H9 (cell line): ENCODE results near the gene COL28A1. TPM values are rescaled to one million over a fixed set of nuclear protein-coding genes. Genes with fewer than 3 reads are reported as not detected.

ENCODE experiments used
- DNase-seq: peaks from one replicate; pipeline ENCODE4 v3.0.0-alpha.2; 2017
- H2AFZ ChIP-seq: one replicate; pipeline ENCODE4 v1.6.1; 2013; ENCODE audit warnings: mild to moderate bottlenecking, low read length, control low read depth, moderate library complexity
- H2AK5ac ChIP-seq: 2 replicates; pipeline ENCODE4 v1.6.1; 2013; ENCODE audit warnings: low read length, control low read depth, mixed read lengths; ENCODE audit not compliant: insufficient read length
- H2BK120ac ChIP-seq: one replicate; pipeline ENCODE4 v1.6.1; 2013; ENCODE audit warnings: low read depth, mild to moderate bottlenecking, low read length, control low read depth, inconsistent platforms; ENCODE audit not compliant: poor library complexity, severe bottlenecking
- H2BK12ac ChIP-seq: 2 replicates; pipeline ENCODE4 v1.6.1; 2013; ENCODE audit warnings: low read length, control low read depth, mixed read lengths, low read depth; ENCODE audit not compliant: insufficient read length
- H2BK15ac ChIP-seq: 2 replicates; pipeline ENCODE4 v1.6.1; 2013; ENCODE audit warnings: low read depth, low read length, control low read depth
- H2BK20ac ChIP-seq: one replicate; pipeline ENCODE4 v1.6.1; 2013; ENCODE audit warnings: low read depth, mild to moderate bottlenecking, low read length, control low read depth, inconsistent platforms; ENCODE audit not compliant: poor library complexity, severe bottlenecking
- H2BK5ac ChIP-seq: 2 replicates; pipeline ENCODE4 v1.6.1; 2013; ENCODE audit warnings: low read length, control low read depth, mixed read lengths; ENCODE audit not compliant: insufficient read length
- H3K14ac ChIP-seq: 2 replicates; pipeline ENCODE4 v1.6.1; 2013; ENCODE audit warnings: low read length, control low read depth; ENCODE audit not compliant: insufficient read depth
- H3K18ac ChIP-seq: 2 replicates; pipeline ENCODE4 v1.6.1; 2013; ENCODE audit warnings: low read depth, mild to moderate bottlenecking, mixed read lengths, low read length, control low read depth; ENCODE audit not compliant: insufficient read length
- H3K23ac ChIP-seq: 2 replicates; pipeline ENCODE4 v1.6.1; 2013; ENCODE audit warnings: low read length, control low read depth, mixed read lengths, low read depth; ENCODE audit not compliant: insufficient read length
- H3K23me2 ChIP-seq: 2 replicates; pipeline ENCODE4 v1.6.1; 2013; ENCODE audit warnings: low read depth, mild to moderate bottlenecking, mixed read lengths, low read length, control low read depth; ENCODE audit not compliant: insufficient read length, poor library complexity, severe bottlenecking
- H3K27ac ChIP-seq: 2 replicates; pipeline ENCODE4 v1.5.1; 2013; ENCODE audit warnings: low read length, control low read depth, mixed read lengths, low read depth; ENCODE audit not compliant: insufficient read length
- H3K27me3 ChIP-seq: 2 replicates; pipeline ENCODE4 v1.6.1; 2013; ENCODE audit warnings: low read length, control low read depth, inconsistent platforms; ENCODE audit not compliant: insufficient read depth
- H3K4ac ChIP-seq: 2 replicates; pipeline ENCODE4 v1.6.1; 2013; ENCODE audit warnings: low read depth, mild to moderate bottlenecking, control low read depth, inconsistent platforms, low read length, moderate library complexity
- H3K4me1 ChIP-seq: 2 replicates; pipeline ENCODE4 v1.6.1; 2013; ENCODE audit warnings: low read length, control low read depth, inconsistent platforms; ENCODE audit not compliant: insufficient read depth
- H3K4me2 ChIP-seq: 2 replicates; pipeline ENCODE4 v1.6.1; 2013; ENCODE audit warnings: low read length, control low read depth, mixed read lengths; ENCODE audit not compliant: insufficient read length, insufficient read depth
- H3K56ac ChIP-seq: 2 replicates; pipeline ENCODE4 v1.6.1; 2013; ENCODE audit warnings: low read depth, mild to moderate bottlenecking, mixed read lengths, low read length, control low read depth; ENCODE audit not compliant: insufficient read length
- H3K79me1 ChIP-seq: 2 replicates; pipeline ENCODE4 v1.6.1; 2013; ENCODE audit warnings: low read depth, mild to moderate bottlenecking, moderate library complexity, low read length, control low read depth, inconsistent platforms; ENCODE audit not compliant: insufficient read depth, poor library complexity, severe bottlenecking
- H3K79me2 ChIP-seq: 2 replicates; pipeline ENCODE4 v1.6.1; 2013; ENCODE audit warnings: low read length, control low read depth, inconsistent platforms; ENCODE audit not compliant: insufficient read depth
- H3K9ac ChIP-seq: 2 replicates; pipeline ENCODE4 v1.6.1; 2013; ENCODE audit warnings: low read length, control low read depth, mixed read lengths; ENCODE audit not compliant: insufficient read length; ENCODE audit errors: extremely low read depth
- H3K9me3 ChIP-seq: one replicate; pipeline ENCODE4 v1.6.1; 2013; ENCODE audit warnings: low read depth, low read length, inconsistent platforms; ENCODE audit not compliant: control insufficient read depth
- H3T11ph ChIP-seq: one replicate; pipeline ENCODE4 v1.6.1; 2013; ENCODE audit warnings: mild to moderate bottlenecking, low read length, control low read depth, inconsistent platforms
- H4K20me1 ChIP-seq: one replicate; pipeline ENCODE4 v1.6.1; 2013; ENCODE audit not compliant: control insufficient read depth, insufficient read length, insufficient read depth
- H4K5ac ChIP-seq: 2 replicates; pipeline ENCODE4 v1.6.1; 2013; ENCODE audit warnings: low read depth, mild to moderate bottlenecking, mixed read lengths, low read length, control low read depth; ENCODE audit not compliant: insufficient read length
- H4K8ac ChIP-seq: replicated peaks from 2 replicates; pipeline ENCODE4 v1.6.1; 2013; ENCODE audit warnings: low read length, control low read depth, mixed read lengths, low read depth; ENCODE audit not compliant: insufficient read length
- H4K91ac ChIP-seq: 2 replicates; pipeline ENCODE4 v1.6.1; 2013; ENCODE audit warnings: low read depth, mild to moderate bottlenecking, moderate library complexity, mixed read lengths, low read length, control low read depth; ENCODE audit not compliant: insufficient read length
- H3K27ac Mint-ChIP-seq, 3 experiments: 2 replicates in 2 of 3; 3 replicates in 1 of 3; pipeline ENCODE4 v1.8.0; 2020 to 2021; ENCODE audit warnings: mixed read lengths in 3 of 3, mild to moderate bottlenecking in 1 of 3, moderate library complexity in 1 of 3
- H3K27me3 Mint-ChIP-seq: 2 replicates; pipeline ENCODE4 v1.8.0; 2021; ENCODE audit warnings: low read depth, mild to moderate bottlenecking, moderate library complexity, mixed read lengths
- H3K36me3 Mint-ChIP-seq, 3 experiments: 2 replicates in 2 of 3; 3 replicates in 1 of 3; pipeline ENCODE4 v1.8.0; 2020 to 2021; ENCODE audit warnings: low read depth in 3 of 3, mixed read lengths in 3 of 3; ENCODE audit not compliant: insufficient read depth in 1 of 3
- H3K4me1 Mint-ChIP-seq, 2 experiments: 2 replicates each; pipeline ENCODE4 v1.8.0; 2020; ENCODE audit warnings: mixed read lengths in 2 of 2
- H3K4me3 Mint-ChIP-seq, 2 experiments: 2 replicates in 1 of 2; 3 replicates in 1 of 2; pipeline ENCODE4 v1.8.0; 2020 to 2021; ENCODE audit warnings: mild to moderate bottlenecking in 2 of 2, mixed read lengths in 2 of 2, moderate library complexity in 1 of 2
- H3K9me3 Mint-ChIP-seq, 2 experiments: 2 replicates in 1 of 2; 3 replicates in 1 of 2; pipeline ENCODE4 v1.8.0; 2020; ENCODE audit warnings: mild to moderate bottlenecking in 2 of 2, mixed read lengths in 2 of 2, moderate library complexity in 1 of 2
- CTCF ChIP-seq: fragments of 200-600 bp; sonication (generic); conservative IDR thresholded peaks from 3 replicates; pipeline ENCODE4 v1.8.0; 2021; ENCODE audit warnings: antibody characterized with exemption, mild to moderate bottlenecking
- WGBS: extraction: QIAGEN DNeasy Blood & Tissue Kit; methylation state at CpG from one replicate; pipeline ENCODE4 v1.1.7; 2013; ENCODE audit warnings: missing lambda C conversion rate, low lambda C conversion rate, mixed read lengths; ENCODE audit not compliant: insufficient read length; ENCODE audit errors: extremely low coverage; 5-methylcytosine and 5-hydroxymethylcytosine counted together
- total RNA-seq: library from RNA; stranded (reverse); gene quantifications from 2 replicates; pipeline ENCODE4 v1.2.1, GENCODE V29; 2021

Gene COL28A1
- total RNA-seq, 1 experiment from 2014 or later: 0.66 TPM

DNA sequence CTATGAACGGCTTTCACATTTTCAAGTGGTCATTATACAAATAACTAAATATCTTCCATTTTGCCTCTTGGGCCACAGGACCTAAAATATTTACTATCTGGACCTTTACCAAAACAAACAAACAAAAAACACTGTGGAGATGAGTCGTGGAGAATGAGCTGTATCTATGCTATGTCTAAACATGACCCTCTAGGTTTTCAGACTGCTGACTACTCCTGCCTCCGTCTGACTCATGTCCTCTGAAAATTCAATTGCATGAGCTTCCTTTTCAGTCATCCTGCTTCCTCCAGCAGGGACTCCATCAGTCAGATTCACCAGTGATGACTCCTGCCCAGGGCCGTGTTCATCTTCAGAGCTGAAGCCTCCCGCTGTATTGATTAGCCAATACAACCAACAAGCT, 96.8 kb downstream of the COL28A1 start:
- Histone ChIP-seq H3K14ac (no peak overlapping the region), H3K79me1 (no peaks in the 10 kb centered on the region), H3K4me2 (no peak overlapping the region), H3K4me1 (no peaks in the 10 kb centered on the region), H3K23me2 (no peaks in the 10 kb centered on the region), H4K5ac (no peak overlapping the region), H2BK15ac (no peak overlapping the region), H3T11ph (no peak overlapping the region), H3K9ac (no peak overlapping the region), H3K56ac (no peak overlapping the region), H2AFZ (no peak overlapping the region), H2BK120ac (no peak overlapping the region), H4K91ac (no peak overlapping the region), H2BK12ac (no peak overlapping the region), H3K27ac (no peak overlapping the region), H3K79me2 (no peaks in the 10 kb centered on the region), H3K9me3 (no peaks in the 10 kb centered on the region), H3K18ac (no peak overlapping the region), H3K4ac (no peak overlapping the region), H2BK5ac (no peak overlapping the region), H2BK20ac (no peak overlapping the region), H3K27me3 (no peaks in the 10 kb centered on the region), H4K20me1 (no peaks in the 10 kb centered on the region), H3K23ac (no peak overlapping the region), H2AK5ac (no peak overlapping the region), H4K8ac (no peak overlapping the region)
- H3K27ac Mint-ChIP-seq: 0 out of 7 replicates have a peak overlapping the region, but pooled peaks of 1 of the 3 experiments have one; percentile 13
- H3K36me3 Mint-ChIP-seq: no peaks in the 10 kb centered on the region; a peak in 2 of 7 replicates
- H3K9me3 Mint-ChIP-seq: peaks cover 0 to 4% of the 10 kb centered on the region in 2 experiments; a peak in 3 of 5 replicates
- no peak for TF ChIP-seq CTCF
- no peak overlapping the region for H3K4me3 Mint-ChIP-seq
- H3K27me3 Mint-ChIP-seq: no peaks in the 10 kb centered on the region
- peaks cover 6 to 13% of the 10 kb centered on the region in 2 experiments for H3K4me1 Mint-ChIP-seq
- no CpG with 5 or more reads among the region's 5 CpGs for WGBS
- DNase-seq: no peak
